ENCODE measurements around the gene GSK3B.

Gene GSK3B

GRCh38 chr3:120093911-120094775 is at the start of gene GSK3B:
GSK3B (minus strand) TSS chr3:120094447; CDS start chr3:120093434, 1,013 bp downstream.
- DNase-seq (ENCODE audit: low spot score): no peak

GRCh38 chr3:120143676-120144075 is 49.4 kb upstream of the GSK3B start:
- no peak for DNase-seq (ENCODE audit: low spot score)

GRCh38 chr3:120142236-120142635 is 48.0 kb upstream of the GSK3B start:
- DNase-seq (ENCODE audit: low spot score): no peak

- DNase-seq (ENCODE audit: low spot score): no peak
These were observed 46.0 kb upstream of the GSK3B start for GRCh38 chr3:120140098-120140742.

GRCh38 chr3:120139140-120139539 is 44.9 kb upstream of the GSK3B start:
- DNase-seq (ENCODE audit: low spot score): no peak

- no peak for DNase-seq (ENCODE audit: low spot score)
These were observed 43.3 kb upstream of the GSK3B start for GRCh38 chr3:120137548-120137947.

- no peak for DNase-seq (ENCODE audit: low spot score)
These were observed 36.4 kb upstream of the GSK3B start for GRCh38 chr3:120130656-120131055.

GRCh38 chr3:120129718-120130513 is 35.7 kb upstream of the GSK3B start:
- no peak for DNase-seq (ENCODE audit: low spot score)

GRCh38 chr3:120129051-120129450 is 34.8 kb upstream of the GSK3B start:
- DNase-seq (ENCODE audit: low spot score): no peak

GRCh38 chr3:120125992-120126391 is 31.7 kb upstream of the GSK3B start:
- DNase-seq (ENCODE audit: low spot score): no peak

- DNase-seq (ENCODE audit: low spot score): no peak
These were observed 25.7 kb upstream of the GSK3B start for GRCh38 chr3:120119846-120120510.

GRCh38 chr3:120114981-120115380 is 20.7 kb upstream of the GSK3B start:
- no peak for DNase-seq (ENCODE audit: low spot score)

GRCh38 chr3:120114376-120114775 is 20.1 kb upstream of the GSK3B start:
- DNase-seq (ENCODE audit: low spot score): no peak

GRCh38 chr3:120113128-120114116 is 19.2 kb upstream of the GSK3B start:
- no peak for DNase-seq (ENCODE audit: low spot score)

GRCh38 chr3:120111898-120112297 is 17.7 kb upstream of the GSK3B start:
- DNase-seq (ENCODE audit: low spot score): no peak

- no peak for DNase-seq (ENCODE audit: low spot score)
These were observed 9.0 kb upstream of the GSK3B start for GRCh38 chr3:120103276-120103675.

GRCh38 chr3:120102674-120103073 is 8.4 kb upstream of the GSK3B start:
- DNase-seq (ENCODE audit: low spot score): peak; percentile 9

- DNase-seq (ENCODE audit: low spot score): no peak
These were observed 8.0 kb upstream of the GSK3B start for GRCh38 chr3:120102232-120102631.

GRCh38 chr3:120101624-120102023 is 7.4 kb upstream of the GSK3B start:
- no peak for DNase-seq (ENCODE audit: low spot score)

GRCh38 chr3:120100711-120101110 is 6.5 kb upstream of the GSK3B start:
- DNase-seq (ENCODE audit: low spot score): no peak

- DNase-seq (ENCODE audit: low spot score): no peak
These were observed 4.5 kb upstream of the GSK3B start for GRCh38 chr3:120098710-120099109.

Data from pons (tissue), 1 donor.